SKM-1 treated with dmso at 0.1 percent for 144 hours (cell line): ENCODE results near the gene GLYR1.

Experiments
- DNase-seq: peaks from one replicate; lab custom pipeline; 2025; ENCODE audit not compliant: unreplicated experiment; lab: John Stamatoyannopoulos, UW

GLYR1 gene

DNA sequence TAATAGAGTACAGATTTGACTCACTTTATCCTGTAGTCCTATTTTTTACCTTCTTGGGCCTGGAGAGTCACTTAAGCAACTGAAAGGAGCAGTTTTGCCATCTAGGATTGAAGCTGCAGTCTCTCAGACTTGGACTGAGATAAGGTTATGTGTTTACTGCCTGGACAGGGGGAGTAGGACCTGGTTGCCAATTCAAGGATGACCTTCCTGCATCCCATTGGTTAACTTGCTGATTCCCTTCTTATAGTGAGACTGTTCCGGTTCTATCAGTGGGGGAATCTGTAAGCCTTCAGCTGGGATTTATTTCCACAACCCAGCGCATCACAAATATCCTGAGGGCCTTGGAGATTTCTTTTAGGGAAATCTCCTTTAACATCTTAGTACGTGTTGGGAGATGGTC is 3.1 kb upstream of the GLYR1 start:
- no peak for DNase-seq

- no peak for DNase-seq
These were observed 893 bp upstream of the GLYR1 start for GRCh38 chr16:4847774-4848587.

- DNase-seq: peak; percentile 55
These were observed 586 bp downstream of the GLYR1 start for GRCh38 chr16:4846503-4846900.

DNA sequence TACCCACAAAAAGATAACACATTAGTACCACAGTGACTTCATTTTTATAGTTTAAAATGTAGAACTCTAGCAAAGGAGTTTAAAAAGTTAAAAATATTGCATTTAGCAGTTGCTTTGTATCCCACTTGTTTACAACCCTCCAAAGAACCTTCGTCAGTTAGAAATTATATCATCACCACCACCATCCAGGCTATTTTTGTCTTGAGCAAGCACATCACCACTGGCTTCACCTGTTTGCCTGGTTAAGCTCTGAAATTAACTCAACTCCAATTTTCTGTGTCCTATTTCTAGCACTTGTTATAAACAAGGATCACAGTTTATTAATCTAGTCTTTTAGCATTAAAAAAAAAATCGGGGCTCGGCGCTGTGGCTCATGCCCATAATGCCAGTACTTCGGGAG is 6.1 kb downstream of the GLYR1 start:
- no peak for DNase-seq

- no peak for DNase-seq
These were observed 7.1 kb downstream of the GLYR1 start for GRCh38 chr16:4839942-4840341.

GRCh38 chr16:4837733-4838501 is 9.2 kb downstream of the GLYR1 start:
- no peak for DNase-seq

- DNase-seq: no peak
These were observed 10.4 kb downstream of the GLYR1 start for GRCh38 chr16:4836727-4837126.

DNA sequence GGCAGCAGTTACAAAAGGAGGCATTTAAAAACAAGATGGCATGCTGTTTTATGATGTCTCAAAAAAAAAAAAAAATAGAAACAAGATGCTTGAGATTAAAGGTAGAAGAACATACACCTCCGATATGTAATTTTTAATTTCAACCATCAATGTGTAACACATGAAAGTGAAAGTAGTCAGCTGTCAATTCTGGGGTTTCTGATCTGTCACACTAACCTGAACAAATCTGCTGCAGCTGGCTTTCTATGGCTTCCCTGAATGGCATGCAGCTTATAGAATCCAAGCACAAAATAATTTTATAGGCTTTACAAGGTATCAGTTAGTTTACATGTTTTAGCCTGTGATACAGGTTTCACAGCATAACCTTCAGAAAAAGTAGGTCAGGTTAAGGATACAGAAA is 13.5 kb downstream of the GLYR1 start:
- DNase-seq: no peak

DNA sequence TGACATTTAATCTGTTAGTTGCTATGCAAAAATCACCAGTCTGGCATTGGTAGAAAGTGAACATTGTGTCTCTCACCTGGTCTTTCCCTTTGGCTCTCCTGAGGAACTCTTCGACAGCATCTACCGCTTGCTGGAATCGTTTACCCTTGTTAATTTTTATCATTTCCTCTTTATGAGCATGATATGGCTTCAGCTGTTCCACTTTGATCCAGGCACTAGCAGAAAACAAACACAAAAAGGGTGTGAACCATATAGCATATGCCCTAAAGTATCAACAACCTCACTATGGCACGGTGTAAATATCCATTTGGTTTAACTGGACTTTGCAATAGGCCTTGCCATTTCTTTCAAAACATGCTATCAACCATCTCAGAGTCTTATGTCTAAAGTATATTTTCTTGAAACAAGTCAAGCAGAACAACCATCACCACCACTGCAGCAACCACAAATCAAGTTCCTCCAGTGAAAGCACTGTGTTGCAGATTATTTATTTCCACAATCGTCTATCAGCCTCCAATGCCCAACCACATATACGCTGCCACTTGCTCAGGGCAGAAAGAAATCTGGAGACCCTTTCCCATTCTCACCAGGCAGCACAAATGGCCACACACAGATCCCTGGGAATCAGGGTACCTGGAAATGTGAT is 14.3 kb downstream of the GLYR1 start:
- no peak for DNase-seq

DNA sequence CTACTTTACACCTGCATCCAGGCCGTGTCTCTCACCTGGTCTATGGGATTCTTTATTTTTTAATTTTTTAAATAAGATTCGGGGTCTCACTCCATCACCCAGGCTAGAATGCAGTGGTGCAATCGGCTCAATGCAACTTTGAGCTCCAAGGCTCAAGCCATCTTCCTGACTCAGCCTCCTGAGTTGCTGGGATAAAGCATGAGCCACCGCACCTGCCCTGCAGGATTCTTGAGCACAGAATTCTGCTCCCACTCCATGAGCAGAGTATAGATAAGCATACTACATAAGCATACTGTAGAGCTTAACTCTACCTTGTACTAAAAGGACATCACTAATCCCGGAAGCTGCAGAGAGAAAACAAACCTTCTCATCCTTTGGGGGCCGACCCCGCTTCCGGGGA is 15.5 kb downstream of the GLYR1 start:
- no peak for DNase-seq

GRCh38 chr16:4830408-4830807 is 16.7 kb downstream of the GLYR1 start:
- no peak for DNase-seq

GRCh38 chr16:4828567-4829321 is 18.3 kb downstream of the GLYR1 start:
- DNase-seq: no peak

DNA sequence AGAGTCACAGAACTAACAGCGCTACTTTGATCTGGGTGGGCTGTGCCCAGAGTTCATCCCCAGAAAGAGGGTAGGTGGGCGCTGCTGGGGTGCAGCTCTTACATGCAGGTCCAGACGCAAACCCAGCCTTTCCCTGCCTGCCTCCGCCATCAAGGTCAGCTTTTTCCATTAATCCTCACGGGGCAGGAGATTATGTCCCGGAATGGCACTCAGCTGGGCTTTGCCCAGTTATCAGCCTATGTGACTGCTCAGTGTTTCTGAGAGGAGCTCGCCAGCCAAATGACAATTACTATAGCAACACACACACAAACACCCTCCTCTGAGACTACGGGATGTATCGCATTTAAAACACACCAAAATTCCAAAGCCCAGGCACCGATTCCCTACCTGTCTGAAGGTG is 20.1 kb downstream of the GLYR1 start:
- no peak for DNase-seq

DNA sequence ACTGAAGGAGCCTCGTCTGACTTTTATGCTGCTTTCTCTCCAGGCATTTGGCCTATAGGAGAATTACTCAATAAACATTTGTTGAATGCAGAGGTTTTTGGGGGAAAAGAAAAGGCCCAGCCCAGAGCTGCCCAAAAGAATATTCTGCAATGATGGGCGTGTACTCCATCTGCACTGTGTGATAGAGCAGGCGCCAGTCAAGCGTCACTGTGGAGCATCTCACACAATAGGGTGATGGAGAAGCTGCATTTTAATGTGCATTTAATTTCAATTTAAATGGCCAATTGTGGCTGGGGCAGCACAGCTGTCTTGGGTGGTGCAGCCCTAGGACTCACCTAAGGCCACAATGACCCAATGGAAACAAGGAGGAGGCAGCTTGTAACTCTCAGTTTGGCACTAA is 20.6 kb downstream of the GLYR1 start:
- no peak for DNase-seq

DNA sequence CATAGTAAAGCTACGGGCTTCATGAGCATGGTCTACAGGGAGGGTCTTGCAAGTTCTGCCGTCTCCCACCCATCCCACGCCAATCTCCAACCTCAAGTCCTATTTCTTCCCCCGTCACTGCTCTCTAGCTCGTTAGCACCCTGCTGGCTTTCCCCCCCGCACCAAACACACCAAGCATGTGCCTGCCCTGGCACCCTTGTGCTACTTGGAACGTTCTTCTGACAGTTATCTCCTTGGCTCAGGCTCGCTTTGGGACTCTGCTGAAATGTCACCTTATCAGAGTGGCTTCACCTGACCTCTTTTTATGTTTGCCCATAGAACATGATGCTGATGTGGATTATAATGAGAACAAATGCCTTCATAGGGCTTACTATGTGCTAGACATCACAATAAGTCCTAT is 21.9 kb downstream of the GLYR1 start:
- DNase-seq: no peak

- no peak for DNase-seq
These were observed 26.4 kb downstream of the GLYR1 start for GRCh38 chr16:4820652-4821051.

DNA sequence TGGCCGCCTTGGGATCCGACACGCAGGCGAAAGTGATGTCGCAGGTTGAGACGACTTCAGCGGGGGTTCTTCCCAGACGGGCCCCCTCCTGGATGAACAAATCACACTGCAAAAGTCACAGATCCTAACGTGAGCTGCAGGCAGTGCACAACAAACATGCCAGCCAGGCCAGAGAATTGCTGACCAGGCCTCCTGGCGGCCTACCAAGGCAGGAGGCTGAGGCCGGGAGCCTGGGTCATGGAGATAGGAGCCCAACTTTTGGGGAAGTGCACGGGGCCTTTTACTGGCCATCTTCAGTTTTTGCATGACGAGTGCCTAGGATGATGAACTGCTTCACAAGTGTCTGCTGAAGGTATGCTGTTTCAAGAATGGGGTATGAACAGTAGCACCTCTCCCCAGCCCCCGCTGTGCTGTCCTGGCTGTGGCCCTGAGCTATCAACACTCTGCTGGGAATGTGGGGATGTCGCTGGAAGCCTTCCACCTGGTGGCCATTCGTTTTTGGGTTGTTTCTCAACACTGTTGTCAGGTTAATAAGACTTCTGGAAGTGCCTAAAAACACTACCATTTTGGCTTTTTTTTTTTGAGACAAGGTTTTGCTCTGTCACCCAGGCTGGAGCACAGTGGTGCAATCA is 32.4 kb downstream of the GLYR1 start:
- no peak for DNase-seq

DNA sequence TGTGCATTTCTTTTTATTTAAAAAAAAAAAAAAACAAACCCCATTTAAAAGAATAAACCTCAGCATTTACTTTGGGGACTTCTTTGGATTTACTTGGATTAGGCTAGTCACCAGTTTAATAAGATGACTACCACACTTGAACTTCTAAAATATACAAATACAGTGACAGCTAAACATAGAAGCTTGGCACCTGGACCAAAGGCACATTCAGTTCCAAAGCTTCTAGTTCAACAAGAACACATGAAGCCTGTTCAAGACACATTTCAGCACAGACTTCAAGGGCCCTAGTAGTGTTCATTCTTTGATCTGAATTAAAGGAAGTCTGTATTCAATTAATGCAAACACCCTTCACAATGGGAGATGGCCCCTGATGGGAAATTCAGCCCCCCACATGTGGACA is 33.0 kb downstream of the GLYR1 start:
- DNase-seq: no peak

- DNase-seq: no peak
These were observed 33.7 kb downstream of the GLYR1 start for GRCh38 chr16:4813251-4814003.

DNA sequence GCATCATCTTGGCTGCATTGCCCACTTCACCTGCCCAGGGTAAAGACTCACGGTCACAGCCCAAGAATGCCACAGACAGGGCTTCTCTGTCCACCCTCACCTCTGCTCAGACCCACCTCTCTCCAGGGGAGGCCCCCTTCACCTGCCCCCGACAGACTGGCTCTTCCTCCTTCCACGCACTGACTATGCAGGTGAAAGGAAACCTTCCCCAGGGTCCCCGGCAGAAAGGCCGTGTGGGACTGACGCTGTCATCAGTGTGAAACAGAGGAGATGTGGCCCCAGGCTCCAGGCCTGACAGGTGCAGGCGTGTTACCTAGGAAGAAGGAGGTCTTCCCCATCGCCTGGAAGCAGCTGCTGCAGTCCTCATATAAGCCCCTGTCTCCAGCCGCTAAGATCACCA is 35.3 kb downstream of the GLYR1 start:
- no peak for DNase-seq
